ENCODE data around the gene PSMC3.

The PSMC3 gene

DNA sequence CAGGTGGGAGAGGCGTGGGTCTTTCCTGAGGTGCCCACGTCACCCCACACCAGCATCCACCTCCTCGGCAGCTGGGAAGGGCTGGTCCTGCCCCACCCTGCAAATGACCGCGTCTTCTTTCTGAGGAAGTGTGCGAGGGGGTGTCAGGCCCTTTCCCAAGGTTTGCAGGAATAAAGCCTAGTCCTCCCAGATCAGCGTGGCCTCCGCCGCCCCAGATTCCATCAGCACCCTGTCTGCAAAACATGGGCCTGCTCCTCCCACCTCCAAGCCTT lies 32.3 kb downstream of the PSMC3 start:
- DNase-seq (ENCODE audit: low read depth): no peak

DNA sequence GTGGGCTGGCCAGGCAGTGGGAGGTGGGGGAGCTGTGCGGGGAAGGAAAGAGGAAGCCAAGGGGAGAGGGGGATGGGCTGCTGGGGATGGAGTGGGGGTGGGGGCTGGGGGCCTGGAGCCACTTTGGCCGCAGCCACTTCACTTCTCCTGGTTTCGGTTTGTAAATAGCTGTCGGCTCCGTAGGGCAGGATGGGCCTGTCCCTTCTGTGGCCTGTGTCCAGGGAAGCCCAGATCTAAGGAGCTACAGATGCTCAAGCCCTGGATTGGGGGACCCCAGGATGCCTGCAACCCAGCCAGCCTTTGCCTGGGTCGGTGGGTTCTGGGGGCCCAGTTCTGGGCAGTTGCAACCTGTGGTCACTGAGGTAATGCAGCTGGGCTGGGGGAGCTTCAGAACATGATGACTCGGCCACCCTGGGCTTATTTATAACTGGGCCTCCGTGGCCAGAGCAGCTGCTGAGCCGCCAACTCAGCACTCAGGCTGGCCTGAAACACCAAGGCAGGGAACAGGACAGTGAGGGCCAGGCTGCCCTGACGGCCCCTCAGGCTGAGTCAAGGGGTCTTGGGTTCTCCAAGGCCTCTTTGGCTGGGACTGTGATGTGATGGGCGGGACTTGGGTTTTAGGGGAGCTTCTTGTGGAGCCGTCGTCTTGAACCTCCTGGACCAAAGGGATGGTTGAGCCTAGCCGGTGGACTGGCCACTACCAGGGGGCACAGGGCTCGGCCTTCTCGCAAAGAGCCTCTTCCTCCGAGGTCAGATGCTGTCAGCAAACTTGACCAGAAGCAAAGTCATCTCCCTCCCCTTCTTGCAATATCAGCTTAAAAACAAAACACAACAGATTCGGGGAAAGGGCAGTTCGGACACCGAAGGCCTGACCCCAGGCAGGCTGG lies 32.8 kb downstream of the PSMC3 start:
- no peak for DNase-seq (ENCODE audit: low read depth)

DNA sequence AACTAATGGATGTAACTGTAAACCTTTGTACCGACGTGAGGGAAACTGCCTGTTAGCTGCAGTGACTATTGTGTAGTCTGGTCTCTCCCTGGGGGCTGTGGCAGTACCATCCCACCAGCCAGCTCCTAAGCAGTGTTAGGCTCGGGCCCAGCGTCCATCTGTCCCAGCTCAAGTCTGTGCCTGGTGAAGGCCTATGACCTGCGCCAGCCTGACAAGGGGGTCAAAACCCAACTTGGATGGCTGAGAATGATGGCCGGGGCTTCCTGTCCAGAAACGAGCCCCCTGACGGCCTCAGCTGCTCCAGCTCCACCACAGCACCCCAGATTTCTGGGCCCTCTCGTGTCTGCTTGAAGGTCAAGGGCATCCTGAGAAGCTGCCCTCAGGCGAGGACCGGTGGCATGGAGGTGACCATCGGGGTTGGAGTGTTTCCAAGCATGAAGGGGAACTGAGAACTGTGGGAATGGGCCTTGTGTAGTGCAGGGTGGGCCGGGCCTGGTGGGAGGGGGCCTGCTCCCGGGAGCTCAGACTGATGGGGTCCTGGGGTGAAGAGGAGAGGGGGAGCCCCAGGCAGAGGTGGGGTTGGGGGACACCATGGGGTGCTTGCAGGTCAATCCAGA lies 33.6 kb downstream of the PSMC3 start:
- DNase-seq (ENCODE audit: low read depth): no peak

DNA sequence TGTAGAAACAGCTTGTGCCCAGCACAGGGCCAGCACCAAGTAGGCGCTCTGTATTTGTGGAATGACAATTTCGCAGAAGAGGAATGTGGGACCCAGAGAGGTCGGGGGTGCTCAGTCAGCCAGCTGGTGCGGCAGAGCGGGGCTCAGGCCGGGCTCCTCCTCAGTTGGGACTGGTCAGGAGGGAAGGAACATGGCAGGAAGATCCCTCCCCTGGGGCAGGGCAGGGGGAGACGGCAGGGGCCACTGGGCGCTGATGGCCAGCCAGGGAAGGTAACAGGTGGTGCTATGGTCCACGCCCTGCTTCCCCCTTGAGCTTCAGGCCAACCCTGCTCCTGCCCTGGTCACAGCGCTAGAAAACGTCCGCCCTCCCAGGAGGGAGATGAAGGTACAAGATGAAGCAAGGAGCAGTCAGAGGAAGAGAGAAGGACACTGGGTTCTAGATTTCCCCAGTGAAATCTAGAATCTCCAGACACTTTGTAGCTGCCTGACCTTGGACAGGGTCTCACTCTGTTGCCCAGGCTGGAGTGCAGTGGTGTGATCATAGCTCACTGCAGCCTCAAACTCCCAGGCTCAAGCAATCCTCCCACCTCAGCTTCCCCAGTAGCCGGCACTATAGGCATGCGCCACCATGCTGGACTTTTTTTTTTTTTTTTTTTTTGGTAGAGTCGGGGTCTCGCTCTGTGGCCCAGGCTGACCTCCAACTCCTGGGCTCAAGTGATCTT lies 34.4 kb downstream of the PSMC3 start:
- no peak for DNase-seq (ENCODE audit: low read depth)

DNA sequence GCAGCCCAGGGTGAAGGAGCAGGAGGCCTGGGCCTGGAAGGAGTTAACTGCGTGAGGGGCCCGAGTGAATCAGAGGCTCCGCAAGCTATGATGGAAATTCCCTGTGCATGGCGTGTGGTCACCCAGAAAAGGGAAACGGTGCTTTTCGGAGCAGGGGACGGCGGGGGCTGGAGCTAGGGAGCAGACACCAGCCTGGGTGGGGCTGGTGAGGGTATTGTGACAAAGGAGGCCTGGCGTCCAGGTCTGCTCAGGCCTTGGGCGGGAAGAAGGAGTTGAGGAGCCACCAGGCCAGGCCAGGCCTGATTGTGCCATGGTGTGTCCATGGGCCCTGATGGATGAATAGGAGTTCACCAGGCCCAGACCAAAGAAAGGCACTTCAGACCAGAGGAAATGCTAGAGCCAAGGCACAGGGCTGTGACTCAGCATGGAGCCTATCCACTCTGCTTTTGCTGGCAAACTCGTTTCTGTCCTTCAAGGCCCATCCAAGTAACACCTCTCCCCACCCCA lies 35.1 kb downstream of the PSMC3 start:
- no peak for DNase-seq (ENCODE audit: low read depth)

DNA sequence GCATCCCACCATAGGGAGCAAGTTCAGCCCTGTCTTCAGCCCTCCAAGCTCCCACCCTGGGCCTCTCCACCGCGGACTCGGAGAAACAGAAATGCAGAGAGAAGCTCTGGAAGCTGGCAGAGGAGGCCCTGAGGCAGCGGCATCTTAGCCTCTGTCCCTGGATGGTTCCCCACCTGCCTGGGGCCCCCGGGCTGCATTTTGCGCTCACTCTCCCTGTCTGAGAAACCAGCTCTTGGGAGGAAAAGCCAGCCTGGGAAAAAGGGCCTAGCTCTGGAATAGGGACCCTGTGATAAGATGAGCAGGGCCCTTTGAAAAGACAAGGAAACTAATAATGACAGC lies 35.8 kb downstream of the PSMC3 start:
- DNase-seq (ENCODE audit: low read depth): no peak

DNA sequence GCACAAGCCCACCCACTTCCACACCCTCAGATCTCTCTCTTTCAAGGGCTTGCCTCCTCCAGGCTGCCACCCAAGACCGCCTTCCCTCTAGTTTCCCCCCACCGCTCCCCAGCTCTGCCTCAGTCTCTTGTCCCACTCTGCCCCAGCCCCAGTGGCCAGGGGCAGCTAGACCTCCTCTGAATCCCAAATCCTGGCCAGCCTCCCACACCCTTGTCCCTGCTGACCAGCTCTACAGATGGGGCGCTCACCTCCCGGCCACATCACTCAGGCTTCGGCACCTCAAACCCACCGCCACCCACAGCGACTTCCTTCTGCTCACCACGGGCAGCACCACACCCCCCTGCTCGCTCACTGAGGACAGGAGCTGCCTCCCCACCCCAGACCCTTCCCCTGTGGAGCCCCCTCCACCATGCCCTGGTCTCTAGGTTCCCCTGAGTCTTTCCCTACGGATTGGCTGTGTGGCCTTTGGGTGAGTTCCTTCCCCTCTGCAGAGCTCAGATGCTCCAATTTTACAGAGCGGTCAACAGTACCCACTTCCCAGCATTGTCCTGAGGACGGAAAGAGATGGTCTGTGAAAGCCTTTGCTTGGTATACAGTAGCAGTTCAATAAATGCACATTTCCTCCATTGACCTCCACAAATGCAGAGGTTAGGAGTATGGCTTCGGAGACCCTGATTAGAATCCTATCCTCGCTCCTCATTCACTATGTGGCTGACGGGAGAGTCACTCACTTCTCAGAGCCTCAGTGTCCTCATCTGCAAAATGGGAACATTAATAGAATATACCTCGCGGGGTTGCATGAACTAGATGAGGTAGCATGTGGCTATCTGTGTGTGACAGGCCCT lies 36.4 kb downstream of the PSMC3 start:
- DNase-seq (ENCODE audit: low read depth): no peak

DNA sequence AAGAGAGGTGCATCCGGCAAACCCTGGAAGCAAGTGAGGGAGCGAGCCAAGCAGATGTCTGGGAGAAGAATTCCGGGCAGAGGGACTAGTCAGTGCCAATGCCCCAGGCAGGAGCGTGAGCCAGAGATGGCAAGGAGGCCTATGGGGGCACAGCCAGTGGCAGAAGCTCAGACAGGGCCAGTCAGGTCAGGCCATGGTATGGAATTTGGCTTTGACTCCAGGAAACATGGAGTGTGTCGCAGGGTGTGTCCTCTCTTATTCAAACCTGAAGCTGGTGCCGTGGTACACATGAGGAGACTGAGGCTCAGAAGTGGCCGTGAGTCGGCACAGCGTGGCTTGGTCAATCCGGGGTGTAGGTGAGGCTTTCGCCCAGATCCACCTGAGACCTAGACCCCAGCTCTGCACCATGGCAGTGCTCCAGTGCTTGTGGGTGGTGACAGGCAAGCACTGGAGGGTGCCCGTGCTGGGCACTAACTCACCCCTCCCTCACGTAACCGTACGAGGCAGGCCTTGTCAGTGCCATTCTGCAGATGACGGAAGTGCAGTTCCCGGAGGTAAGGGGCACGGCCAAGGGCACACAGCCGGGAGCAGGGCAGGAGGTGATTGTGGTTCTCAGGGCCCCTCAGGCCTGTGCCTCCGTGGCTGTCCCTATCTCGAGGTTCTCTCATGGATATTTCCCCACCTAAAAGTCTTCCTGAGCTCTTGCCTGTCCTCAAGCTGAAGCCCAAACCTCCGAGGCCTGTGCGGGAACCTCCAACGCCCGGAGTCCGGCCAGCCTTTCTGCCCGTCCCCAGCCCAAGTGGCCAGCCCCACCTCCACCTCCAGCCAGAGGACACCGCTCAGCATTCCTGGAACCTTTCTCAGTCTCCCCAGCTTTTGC lies 37.3 kb downstream of the PSMC3 start:
- no peak for DNase-seq (ENCODE audit: low read depth)

DNA sequence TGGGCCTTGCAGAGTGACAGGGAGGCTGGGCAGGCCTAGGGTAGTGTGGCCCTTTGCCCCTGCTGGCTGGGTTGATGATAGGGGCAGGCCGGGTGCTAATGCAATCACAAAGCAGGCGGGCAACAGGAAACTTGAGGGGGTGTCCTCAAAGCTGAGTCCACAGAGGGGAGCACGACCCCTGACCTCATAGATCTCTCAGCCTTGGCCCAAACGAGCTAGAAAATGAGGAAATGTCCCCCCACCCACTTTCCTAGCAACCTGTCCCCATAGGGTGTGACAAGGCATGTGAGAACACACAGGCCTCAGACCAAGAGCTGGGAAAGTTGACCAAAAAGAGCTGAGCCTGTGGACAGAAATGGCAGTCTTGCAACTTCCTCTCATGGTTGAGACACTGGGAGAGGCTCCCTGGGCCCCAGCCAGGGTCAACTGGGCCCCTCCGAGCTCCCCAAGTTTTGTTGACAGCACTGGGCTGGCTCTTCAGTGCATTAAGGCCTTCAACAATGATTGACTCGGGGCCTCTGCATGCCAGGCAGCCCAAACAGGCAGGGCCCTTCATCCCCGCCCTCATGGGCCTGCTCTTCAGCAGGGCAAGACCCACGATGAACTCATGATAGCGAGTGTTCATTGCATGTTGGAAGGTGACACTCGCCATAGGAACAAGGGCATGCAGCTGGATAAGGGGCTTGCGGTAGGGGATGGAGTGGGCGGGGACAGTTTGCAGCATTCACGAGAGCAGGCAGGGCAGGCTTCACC lies 38.1 kb downstream of the PSMC3 start:
- no peak for DNase-seq (ENCODE audit: low read depth)

DNA sequence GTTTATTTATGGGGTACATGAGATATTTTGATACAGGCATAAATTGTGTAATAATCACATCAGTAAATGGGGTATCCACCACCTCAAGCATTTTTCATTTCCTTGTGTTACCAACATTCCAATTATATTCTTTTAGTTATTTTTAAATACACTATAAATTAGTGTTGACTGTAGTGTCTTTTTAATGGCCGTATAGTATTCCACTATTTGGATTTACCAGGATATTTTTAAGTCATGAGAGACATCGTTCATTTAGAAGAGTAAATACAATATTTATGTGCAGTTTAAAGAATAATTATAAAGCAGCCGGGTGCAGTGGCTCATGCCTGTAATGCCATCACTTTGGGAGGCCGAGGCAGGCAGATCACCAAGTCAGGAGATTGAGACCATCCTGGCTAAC lies 41.7 kb downstream of the PSMC3 start:
- no peak for DNase-seq (ENCODE audit: low read depth)

DNA sequence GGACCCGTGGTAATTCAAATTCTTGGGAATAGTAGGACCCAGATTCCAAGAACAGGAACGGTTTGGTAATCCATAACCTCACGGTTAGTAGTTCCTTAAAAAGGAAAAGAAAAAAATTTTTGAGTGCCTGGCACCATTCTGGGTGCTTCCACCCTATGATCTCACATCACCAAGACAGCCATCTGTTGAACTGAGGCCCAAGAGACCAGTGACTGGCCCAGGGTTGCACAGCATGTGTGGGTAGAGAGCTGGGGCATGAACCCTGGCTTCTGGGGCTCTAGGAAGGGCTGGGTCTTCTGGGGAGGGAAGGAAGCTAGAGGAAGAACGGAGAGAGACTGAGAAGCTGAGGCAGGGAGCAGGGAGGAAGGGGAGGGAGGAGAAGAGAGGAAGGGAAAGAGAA lies 43.2 kb downstream of the PSMC3 start:
- no peak for DNase-seq (ENCODE audit: low read depth)

DNA sequence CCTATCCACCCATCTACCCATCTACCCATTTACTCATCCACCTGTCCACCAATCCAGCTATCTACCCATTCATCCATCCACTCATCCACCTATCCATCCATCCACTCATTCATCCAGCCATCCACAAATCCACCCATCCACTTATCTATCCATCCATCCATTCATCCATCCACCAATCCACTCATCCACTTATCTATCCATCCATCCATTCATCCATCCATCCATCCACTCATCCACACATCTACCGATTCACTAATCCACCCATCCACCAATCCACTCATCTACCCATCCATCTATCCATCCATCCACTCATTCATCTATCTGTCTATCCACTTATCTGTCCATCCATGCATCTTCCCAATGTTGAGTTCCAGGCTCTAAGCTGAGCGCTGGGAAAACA lies 46.2 kb downstream of the PSMC3 start:
- DNase-seq (ENCODE audit: low read depth): no peak

DNA sequence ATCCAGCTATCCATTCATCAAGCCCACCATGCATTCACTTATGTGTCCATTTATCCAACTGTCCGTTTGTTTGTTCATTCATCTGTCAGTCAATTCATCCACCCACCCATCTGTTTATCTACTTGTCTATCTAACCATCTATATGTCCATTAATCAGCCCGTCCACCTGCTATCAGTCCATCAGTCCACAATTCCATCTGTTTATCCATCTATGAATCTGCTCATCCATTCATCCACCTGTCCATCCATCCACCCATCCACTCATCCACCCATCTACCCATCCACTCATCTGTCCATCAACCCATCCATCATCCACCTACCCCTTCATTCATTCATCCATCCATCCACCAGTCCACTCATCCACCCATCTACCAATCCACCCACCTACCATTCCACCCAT lies 46.9 kb downstream of the PSMC3 start:
- no peak for DNase-seq (ENCODE audit: low read depth)

DNA sequence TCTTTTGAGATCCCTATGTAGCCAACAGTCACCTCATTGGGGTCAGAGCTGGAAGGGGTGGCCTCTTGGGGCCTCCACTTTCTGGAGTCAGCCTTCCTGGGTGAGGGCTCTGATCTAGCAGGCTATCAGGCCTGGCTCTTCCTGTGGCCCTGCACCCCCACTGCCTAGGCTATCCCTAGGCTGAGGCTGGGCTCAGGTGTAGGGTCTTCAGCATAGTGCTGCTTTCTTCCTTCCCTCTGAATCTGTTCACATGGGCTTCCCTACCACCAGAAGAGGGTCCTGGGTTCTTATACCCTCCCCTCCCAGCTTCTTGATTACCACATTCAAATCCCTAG lies 47.4 kb downstream of the PSMC3 start:
- no peak for DNase-seq (ENCODE audit: low read depth)

DNA sequence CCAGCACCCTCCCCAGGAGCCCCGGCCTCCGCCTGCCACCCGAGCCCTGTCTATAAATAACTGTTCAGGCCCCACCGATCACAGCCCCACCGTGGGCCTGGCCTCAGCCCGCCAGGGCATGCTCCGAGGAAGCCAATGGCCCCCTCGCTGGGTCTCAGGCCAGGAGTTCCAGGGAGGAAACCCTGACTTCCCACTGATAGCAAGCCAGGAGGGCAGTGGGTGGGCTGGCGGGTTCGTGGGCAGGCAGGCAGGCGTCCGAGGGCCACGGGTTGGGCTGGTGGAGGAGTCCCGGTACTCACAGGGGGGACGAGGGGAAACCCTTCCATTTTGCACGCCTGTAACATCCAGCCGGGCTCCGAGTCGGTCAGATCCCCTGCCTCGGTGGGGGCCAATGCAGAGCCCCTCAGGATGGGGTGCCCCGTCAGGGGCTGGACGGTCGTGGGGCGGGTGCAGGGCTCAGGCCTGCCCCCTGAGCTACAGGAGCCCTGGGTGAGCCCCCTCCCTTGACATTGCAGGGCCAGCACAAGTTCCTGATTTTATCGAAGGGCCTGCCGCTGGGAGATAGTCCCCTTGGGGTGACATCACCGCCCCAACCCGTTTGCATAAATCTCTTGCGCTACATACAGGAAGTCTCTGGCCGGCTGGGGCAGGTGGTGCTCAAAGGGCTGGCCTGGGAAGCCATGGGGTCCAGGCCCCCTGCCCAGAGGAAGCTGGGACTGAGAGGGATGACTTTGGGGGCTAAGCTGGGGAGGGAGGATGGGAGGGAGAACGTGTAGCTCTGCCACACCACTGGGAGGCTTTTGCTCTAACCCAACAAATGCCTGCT lies 48.0 kb downstream of the PSMC3 start, which contains the start of gene SPI1:
SPI1 (minus strand) TSS at position 538 of the 826 bp plus-strand sequence; CDS start at position 344, 194 bp downstream.
- DNase-seq (ENCODE audit: low read depth): no peak

DNA sequence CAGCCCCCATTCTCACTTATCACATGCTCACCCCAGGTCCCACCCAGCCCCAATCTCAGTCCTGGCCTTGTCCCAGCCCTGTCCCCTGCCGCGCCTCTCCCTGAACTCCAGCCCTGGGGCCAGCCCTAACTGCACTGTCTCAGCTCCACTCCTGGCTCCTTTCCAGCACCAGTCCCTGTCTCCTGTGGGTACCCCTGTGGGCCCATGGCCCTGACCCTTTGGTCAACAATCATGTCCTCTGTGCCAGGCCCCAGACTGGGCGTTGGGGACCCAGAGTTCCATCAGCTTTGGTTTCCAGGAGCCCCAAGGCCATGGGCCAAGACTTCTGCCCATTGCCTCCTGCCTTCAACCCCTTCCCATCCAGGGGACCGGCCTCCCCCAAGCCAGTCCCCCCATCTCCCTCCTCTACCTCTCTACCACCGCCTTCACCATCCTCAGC lies 48.6 kb downstream of the PSMC3 start:
- no peak for DNase-seq (ENCODE audit: low read depth)

DNA sequence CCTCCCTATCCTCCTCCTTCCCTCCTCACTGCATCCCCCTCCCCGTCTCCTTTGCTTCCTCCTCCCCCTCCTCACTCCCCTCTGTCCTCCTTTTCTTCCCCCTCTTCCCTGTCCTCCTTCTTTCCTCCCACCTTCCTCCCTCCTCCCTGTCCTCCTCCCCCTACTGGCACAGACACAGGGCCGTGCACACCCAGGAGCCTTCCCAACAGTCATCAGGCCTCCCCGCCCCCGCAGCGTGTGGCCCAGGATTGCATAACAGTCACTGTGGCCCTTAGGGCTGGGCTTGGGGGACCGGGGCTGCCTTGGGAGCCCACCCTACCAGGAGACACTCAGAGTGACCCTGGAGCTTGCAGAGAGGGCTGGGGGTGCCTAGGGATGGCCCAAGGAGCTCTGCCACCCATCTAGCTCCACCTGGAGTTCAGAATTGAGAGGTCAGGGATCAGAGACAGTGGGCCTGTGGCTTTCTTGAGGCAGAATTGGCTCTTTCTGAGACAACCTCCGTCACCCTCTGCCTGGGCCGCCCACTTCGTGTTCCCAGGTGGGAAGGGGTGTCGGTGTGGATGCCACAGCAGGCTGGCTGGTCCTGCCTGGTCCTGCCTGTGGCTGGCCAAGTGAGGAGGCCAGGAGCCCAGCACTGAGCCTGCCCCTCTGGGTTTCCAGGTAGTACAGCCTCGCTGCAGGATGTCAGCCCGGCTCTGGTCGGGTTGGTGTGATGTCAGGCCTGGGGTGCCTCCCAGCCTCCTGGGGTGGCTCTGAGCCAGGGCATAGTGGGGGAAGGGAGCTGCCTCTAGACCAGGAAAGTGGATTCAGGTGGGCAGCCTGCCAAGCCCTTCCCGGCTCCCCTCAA lies 49.5 kb downstream of the PSMC3 start:
- DNase-seq (ENCODE audit: low read depth): no peak

DNA sequence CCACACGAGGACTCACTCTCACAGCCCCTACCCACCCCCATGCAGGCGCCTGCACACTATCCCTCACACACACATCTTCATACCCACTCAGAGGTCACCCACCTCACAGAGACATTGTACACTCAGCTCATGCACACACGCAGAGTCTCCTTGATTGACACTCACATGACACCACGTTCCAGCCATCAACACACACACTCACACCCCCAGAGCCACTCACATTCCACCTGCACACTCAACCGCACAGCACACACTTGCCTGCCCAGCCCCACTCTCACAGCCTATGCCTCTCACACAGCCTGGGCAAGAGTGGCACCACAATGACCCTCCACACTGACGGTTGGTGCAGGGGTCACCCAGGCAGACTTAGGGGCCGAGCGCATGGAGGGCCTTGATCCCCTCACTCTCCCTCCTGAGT lies 50.1 kb downstream of the PSMC3 start:
- no peak for DNase-seq (ENCODE audit: low read depth)
